ENCODE data around the gene ZFAND6. TPM values are rescaled to one million over a fixed set of nuclear protein-coding genes. Genes with fewer than 3 reads are reported as not detected.
"Not testable (repeated sequence)": the region's sequence is repeated elsewhere in the genome, so short reads cannot be mapped to it uniquely, and the experiment has no call there.

The ZFAND6 gene
- polyA plus RNA-seq, 3 donors, result 41.6 to 106 (median 99.6) TPM

DNA sequence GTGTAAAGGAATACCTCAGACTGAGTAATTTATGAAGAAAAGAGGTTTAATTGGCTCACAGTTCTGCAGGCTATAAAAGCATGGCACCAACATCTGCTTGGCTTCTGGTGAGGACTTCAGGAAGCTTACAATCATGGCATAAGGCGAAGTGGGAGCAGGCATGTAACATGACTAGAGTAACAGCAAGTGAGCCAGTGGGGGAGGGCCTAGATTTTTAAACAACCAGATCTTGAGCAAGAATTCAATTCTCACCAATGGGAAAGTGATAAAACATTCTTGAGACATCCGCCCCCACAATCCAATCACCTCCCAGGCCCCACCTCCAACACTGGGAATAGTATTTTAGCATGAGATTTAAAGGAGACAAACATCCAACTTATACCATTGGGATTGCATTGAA is 44.3 kb upstream of the ZFAND6 start:
- no peak overlapping the region for H3K4me3 ChIP-seq (replicated peaks in 1 of 3; ENCODE audit: low read depth in 2 of 3, low read length in 3 of 3)
- no peaks in the 10 kb centered on the region for H3K27me3 ChIP-seq (ENCODE audit: control insufficient read depth in 2 of 2, insufficient read depth in 2 of 2, low read length in 2 of 2)
- no peaks in the 10 kb centered on the region for H3K36me3 ChIP-seq (replicated peaks in 1 of 2; ENCODE audit: control insufficient read depth in 1 of 2, insufficient read depth in 2 of 2, low read length in 2 of 2)
- Mint-ChIP-seq H3K4me1 (peaks cover 16% of the 10 kb centered on the region), H3K36me3 (no peaks in the 10 kb centered on the region), H3K9me3 (peaks cover 0 to 3% (median 0%) of the 10 kb centered on the region in 7 donors), H3K27me3 (ENCODE audit: low read depth in 3 of 3) (peaks cover 0 to 2% (median 0%) of the 10 kb centered on the region in 3 donors), H3K4me3 (no peak overlapping the region), H3K27ac (no peak overlapping the region)
- no peak overlapping the region for H2AFZ ChIP-seq (ENCODE audit: insufficient read depth, low read depth, low read length, poor library complexity, severe bottlenecking)
- peaks cover 9 to 13% of the 10 kb centered on the region in 2 donors for H3K4me1 ChIP-seq (ENCODE audit: control insufficient read depth in 1 of 2, insufficient read depth in 2 of 2, low read length in 2 of 2)
- no peak overlapping the region for H3K27ac ChIP-seq (ENCODE audit: low read depth in 1 of 2, low read length in 2 of 2)
- no peak overlapping the region for H3K9ac ChIP-seq (ENCODE audit: insufficient read depth, low read length, poor library complexity, severe bottlenecking)
- intact Hi-C loops (cut with micrococcal nuclease), result no loop called here
- no peak for DNase-seq
- H4K20me1 ChIP-seq (ENCODE audit: insufficient read depth, low read length), result no peaks in the 10 kb centered on the region
- TF ChIP-seq CTCF (IDR thresholded peaks at IDR 0.05), result no peak
- no peak overlapping the region for H3K4me2 ChIP-seq (replicated peaks; ENCODE audit: extremely low read depth, low read length, poor library complexity, severe bottlenecking)
- H3K79me2 ChIP-seq (ENCODE audit: insufficient read depth, low read length), result no peaks in the 10 kb centered on the region
- WGBS (ENCODE audit: insufficient coverage), result no CpG with 5 or more reads among the region's 2 CpGs
- H3K9me3 ChIP-seq (replicated peaks in 1 of 2; ENCODE audit: control insufficient read depth in 1 of 2, insufficient read depth in 1 of 2, low read length in 2 of 2), result no peaks in the 10 kb centered on the region

DNA sequence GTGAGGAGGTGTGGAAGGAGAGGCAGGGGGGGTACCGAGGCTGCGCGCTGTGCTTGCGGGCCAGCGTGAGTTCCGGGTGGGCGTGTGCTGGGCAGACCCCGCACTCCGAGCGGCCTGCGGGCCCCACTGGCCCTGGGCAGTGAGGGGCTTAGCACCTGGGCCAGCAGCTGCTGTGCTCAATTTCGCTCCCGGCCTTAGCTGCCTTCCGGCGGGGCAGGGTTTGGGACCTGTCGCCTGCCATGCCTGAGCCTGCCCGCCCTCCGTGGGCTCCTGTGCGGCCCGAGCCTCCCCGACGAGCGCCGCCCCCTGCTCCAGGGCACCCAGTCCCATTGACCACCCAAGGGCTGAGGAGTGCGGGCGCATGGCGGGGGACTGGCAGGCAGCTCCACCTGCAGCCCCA is 43.0 kb upstream of the ZFAND6 start:
- H3K36me3 Mint-ChIP-seq; H3K4me3 ChIP-seq (replicated peaks in 1 of 3; ENCODE audit: low read depth in 2 of 3, low read length in 3 of 3); H3K36me3 ChIP-seq (replicated peaks in 1 of 2; ENCODE audit: control insufficient read depth in 1 of 2, insufficient read depth in 2 of 2, low read length in 2 of 2); H4K20me1 ChIP-seq (ENCODE audit: insufficient read depth, low read length); H3K4me2 ChIP-seq (replicated peaks; ENCODE audit: extremely low read depth, low read length, poor library complexity, severe bottlenecking); H2AFZ ChIP-seq (ENCODE audit: insufficient read depth, low read depth, low read length, poor library complexity, severe bottlenecking); DNase-seq; H3K9me3 ChIP-seq (replicated peaks in 1 of 2; ENCODE audit: control insufficient read depth in 1 of 2, insufficient read depth in 1 of 2, low read length in 2 of 2); H3K79me2 ChIP-seq (ENCODE audit: insufficient read depth, low read length); H3K27ac ChIP-seq (ENCODE audit: low read depth in 1 of 2, low read length in 2 of 2); H3K27ac Mint-ChIP-seq; H3K27me3 Mint-ChIP-seq (ENCODE audit: low read depth in 3 of 3); H3K4me1 Mint-ChIP-seq; H3K4me3 Mint-ChIP-seq; H3K4me1 ChIP-seq (ENCODE audit: control insufficient read depth in 1 of 2, insufficient read depth in 2 of 2, low read length in 2 of 2); H3K9me3 Mint-ChIP-seq; intact Hi-C loops (cut with micrococcal nuclease); H3K27me3 ChIP-seq (ENCODE audit: control insufficient read depth in 2 of 2, insufficient read depth in 2 of 2, low read length in 2 of 2); H3K9ac ChIP-seq (ENCODE audit: insufficient read depth, low read length, poor library complexity, severe bottlenecking): not testable (repeated sequence)
- 96% methylated on average over 18 of the region's 27 CpGs for WGBS (ENCODE audit: insufficient coverage)

DNA sequence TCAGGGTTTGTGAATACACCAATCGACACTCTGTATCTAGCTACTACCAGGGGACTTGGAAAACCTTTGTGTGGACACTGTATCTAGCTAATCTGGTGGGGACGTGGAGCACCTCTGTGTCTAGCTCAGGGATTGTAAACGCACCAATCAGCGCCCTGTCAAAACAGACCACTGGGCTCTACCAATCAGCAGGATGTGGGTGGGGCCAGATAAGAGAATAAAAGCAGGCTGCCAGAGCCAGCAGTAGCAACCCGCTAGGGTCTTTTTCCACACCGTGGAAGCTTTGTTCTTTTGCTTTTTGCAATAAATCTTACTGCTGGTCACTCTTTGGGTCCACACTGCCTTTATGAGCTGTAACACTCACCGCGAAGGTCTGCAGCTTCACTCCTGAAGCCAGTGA is 42.3 kb upstream of the ZFAND6 start:
- H3K27ac ChIP-seq (ENCODE audit: low read depth in 1 of 2, low read length in 2 of 2); H3K4me3 ChIP-seq (replicated peaks in 1 of 3; ENCODE audit: low read depth in 2 of 3, low read length in 3 of 3); H3K4me3 Mint-ChIP-seq; H3K4me1 Mint-ChIP-seq; H3K27ac Mint-ChIP-seq; H3K79me2 ChIP-seq (ENCODE audit: insufficient read depth, low read length); intact Hi-C loops (cut with micrococcal nuclease); H3K9me3 ChIP-seq (replicated peaks in 1 of 2; ENCODE audit: control insufficient read depth in 1 of 2, insufficient read depth in 1 of 2, low read length in 2 of 2); DNase-seq; H4K20me1 ChIP-seq (ENCODE audit: insufficient read depth, low read length); H3K36me3 ChIP-seq (replicated peaks in 1 of 2; ENCODE audit: control insufficient read depth in 1 of 2, insufficient read depth in 2 of 2, low read length in 2 of 2); H3K36me3 Mint-ChIP-seq; H3K27me3 ChIP-seq (ENCODE audit: control insufficient read depth in 2 of 2, insufficient read depth in 2 of 2, low read length in 2 of 2); H3K9me3 Mint-ChIP-seq; H3K27me3 Mint-ChIP-seq (ENCODE audit: low read depth in 3 of 3); H3K4me2 ChIP-seq (replicated peaks; ENCODE audit: extremely low read depth, low read length, poor library complexity, severe bottlenecking); H3K4me1 ChIP-seq (ENCODE audit: control insufficient read depth in 1 of 2, insufficient read depth in 2 of 2, low read length in 2 of 2); H2AFZ ChIP-seq (ENCODE audit: insufficient read depth, low read depth, low read length, poor library complexity, severe bottlenecking); H3K9ac ChIP-seq (ENCODE audit: insufficient read depth, low read length, poor library complexity, severe bottlenecking): not testable (repeated sequence)
- WGBS (ENCODE audit: insufficient coverage), result 94% methylated on average over 7 of the region's 8 CpGs

All from CD14-positive monocyte (primary cell).